HG02973 (cell line): ENCODE results near the gene DOCK8.

Experiments used
- ATAC-seq: cut with Tn5 transposase; IDR thresholded peaks from one replicate; pipeline ENCODE4 v1.9.1; 2021; ENCODE audit warnings: moderate library complexity; ENCODE audit not compliant: unreplicated experiment

DOCK8 gene

DNA sequence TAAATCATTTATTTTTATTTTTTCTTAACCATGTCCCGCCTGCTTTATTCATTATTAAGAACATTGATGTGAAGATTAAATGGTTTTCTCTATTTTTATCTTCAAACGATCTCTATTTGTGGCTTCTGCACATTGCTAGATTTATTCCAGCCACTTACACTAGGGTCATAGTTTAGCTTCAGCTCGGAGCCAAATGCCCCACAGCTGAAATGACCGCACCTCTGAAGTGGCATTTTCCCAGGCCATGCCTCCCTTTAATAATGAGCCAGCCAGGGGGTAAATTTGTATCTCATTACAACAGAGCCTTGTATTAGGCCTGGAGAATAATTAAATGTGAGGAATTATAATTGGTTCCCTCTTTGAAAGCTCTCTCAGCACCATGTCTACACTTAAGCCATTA is 89.4 kb downstream of the DOCK8 start:
- ATAC-seq = no peak

GRCh38 chr9:304519-305185 is 90.0 kb downstream of the DOCK8 start:
- ATAC-seq = no peak

GRCh38 chr9:306907-307306 is 92.2 kb downstream of the DOCK8 start:
- ATAC-seq = no peak

- ATAC-seq = no peak
Measured at GRCh38 chr9:311841-312240, 97.2 kb downstream of the DOCK8 start.

DNA sequence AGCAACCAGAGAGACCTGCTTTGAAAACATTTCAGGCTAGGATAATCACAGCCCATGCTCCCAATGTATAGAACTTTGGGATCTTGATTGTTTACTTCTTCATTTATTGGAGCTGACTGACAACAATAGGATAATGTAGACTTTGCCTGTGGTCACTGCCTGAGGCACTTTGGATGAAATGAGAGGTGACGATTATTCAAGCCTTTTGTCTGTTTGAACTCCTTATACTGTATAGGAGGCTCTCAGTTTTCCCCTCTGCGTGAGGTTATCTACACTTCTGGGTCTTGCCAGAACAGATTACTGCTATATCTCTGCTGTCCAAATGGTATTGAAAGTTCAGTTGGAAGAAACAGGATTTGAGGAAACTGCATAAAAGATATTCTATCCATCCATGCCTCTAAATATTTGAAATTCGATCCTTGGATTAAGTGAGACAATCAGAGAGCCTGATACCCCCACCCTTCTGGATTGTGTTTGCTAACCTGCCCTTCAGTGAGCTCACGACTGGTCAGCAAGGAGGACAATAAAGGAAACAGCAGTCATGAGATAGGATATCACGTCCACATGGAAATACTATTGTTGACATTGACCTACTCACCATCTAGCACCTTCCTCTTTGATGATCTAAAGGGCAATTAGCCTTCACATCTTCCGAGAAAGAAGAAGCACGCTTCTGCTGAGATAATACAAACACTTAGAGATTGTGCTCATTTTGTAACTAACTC is 98.1 kb downstream of the DOCK8 start:
- no peak for ATAC-seq

DNA sequence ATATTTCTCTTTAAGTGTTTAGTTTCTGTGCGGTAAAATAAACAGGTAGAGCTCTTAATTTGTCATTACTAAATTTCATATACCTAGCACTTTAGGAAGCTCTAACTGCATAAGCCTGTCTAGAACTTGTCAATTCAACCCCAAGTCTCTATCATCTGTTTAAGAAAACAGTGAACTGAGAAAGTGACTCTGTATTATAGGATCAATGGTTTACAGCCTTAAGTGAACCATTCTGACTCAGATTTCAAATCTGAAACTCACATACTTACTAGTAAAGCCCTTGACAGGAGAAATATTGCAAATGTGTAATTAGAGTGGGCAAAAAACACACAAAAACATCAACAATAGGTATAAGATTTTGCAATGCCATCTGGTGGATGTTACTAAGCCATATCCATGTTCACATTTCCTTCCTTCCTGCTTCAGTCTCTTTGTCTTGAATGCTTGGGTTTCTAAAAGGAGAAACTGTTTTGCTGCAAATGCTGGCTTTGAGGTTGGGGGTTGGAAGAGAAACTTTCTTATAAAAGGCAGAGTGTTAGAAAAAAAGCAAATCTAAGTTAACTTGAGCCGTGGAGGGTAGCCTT is 101.8 kb downstream of the DOCK8 start:
- no peak for ATAC-seq

DNA sequence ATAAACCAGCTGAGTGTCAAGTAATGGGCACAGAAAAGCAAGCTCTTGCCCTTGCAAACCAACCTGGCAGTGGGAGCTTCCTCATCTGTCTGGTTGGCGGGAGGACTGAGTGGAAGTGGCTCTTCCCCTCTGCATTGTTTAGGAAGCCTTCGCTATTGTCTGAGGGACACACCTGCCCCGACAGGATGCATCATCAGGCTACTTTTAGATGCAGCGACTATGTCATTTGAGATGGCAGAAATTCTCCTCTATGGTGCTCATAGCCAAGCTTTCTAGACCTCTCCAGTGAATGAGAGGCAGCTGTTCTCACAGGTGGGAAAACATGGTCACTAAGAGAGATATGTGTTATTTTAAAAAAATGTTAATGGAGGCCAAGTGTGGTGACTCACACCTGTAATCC is 104.0 kb downstream of the DOCK8 start:
- no peak for ATAC-seq

- no peak for ATAC-seq
Measured at GRCh38 chr9:324971-325370, 110.3 kb downstream of the DOCK8 start.

DNA sequence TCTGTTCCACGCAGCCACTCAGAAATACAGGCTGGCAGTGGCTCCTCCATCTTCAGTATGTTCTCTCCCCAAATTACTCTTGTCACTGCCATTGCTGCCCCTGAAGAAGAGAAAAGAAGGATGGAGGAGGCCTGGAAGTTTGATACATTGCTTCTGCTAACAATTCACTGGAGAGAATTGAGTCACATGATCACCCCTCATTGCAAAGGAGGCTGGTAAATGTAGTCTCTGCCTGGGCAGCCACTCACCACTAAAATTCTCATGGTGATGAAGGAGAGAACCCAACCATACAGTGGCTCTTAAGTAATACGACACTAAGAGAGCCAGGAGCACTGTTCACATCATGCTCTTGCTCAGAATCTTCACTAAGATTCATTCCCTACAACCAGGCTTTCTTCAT is 112.0 kb downstream of the DOCK8 start:
- ATAC-seq = no peak

- ATAC-seq = no peak
Measured at GRCh38 chr9:328453-328852, 113.8 kb downstream of the DOCK8 start.

DNA sequence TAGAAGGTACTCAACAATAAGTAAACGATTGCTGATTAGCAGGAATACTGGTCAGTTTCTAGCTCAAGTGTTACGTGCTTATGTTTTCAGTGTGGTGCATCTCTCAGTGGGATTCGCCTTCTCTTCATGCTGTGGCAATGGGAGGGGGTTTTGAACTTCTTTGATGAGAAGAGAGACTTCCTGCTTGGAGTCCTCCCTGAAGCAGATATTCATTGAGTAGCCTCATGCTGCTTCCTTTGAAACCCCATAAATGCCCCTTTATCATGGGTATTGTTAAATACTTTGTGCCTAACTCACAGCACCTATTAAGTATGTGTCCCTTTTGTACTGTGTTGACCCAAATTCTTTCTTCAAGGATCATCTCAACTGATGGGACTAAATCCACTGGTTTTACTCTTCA is 116.5 kb downstream of the DOCK8 start:
- no peak for ATAC-seq

DNA sequence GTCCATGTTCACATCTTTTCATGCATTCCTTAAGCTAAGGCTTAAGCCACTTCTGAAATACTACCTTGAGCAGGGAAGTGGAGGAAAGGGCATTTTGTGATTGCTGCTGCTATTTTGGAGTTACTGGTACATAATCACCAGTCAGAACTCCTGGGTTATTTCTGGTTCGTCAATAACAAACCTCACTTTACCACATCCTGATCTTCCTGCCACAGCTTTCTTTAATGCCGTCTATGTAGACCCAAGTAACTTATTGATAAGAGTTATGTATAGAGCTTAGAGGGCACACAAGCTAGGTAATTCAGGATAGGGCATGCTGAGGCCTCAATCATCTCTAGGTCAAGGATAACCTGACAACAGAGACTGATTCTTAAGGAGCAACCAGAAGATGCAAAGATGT is 120.7 kb downstream of the DOCK8 start:
- ATAC-seq = no peak

- ATAC-seq = no peak
Measured at GRCh38 chr9:336039-336438, 121.4 kb downstream of the DOCK8 start.

DNA sequence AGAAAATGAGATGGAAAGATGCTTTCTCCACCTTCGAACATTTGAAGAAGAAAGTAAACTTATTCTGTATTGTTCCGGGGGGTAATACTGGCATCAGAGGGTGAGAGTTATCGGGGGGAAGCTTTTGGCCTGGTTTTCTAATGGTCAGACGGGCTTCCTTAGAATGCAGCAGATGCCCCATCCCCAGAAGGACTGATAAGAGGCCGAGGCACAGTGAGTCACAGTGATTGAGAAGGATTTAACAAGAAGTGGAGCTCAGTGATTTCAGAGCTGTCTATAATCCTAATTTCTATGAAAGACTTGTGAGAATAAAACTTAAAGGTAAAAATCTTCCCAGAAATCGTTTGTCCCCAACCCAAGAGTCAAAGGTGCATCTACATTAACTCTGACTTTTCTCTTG is 123.9 kb downstream of the DOCK8 start:
- ATAC-seq = no peak

- no peak for ATAC-seq
Measured at GRCh38 chr9:341634-342421, 127.2 kb downstream of the DOCK8 start.

DNA sequence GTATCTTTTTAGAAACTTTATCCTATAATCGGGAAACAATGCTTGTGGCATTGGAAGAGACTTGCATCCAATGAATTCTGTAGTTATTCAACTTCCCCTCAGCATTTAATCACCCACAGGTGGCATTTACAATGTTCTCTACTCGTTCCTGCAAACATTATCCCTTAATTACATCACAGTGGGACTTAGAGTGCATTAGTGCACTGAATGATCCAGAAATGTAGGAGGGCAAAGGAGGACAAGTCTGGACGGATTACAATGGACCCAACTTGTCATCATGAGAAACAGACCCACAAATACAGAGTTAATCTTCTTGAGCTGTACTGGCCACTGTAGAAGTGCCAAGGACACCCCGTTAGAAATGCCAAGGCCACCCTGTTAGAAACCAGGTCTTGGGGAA is 129.1 kb downstream of the DOCK8 start:
- no peak for ATAC-seq

DNA sequence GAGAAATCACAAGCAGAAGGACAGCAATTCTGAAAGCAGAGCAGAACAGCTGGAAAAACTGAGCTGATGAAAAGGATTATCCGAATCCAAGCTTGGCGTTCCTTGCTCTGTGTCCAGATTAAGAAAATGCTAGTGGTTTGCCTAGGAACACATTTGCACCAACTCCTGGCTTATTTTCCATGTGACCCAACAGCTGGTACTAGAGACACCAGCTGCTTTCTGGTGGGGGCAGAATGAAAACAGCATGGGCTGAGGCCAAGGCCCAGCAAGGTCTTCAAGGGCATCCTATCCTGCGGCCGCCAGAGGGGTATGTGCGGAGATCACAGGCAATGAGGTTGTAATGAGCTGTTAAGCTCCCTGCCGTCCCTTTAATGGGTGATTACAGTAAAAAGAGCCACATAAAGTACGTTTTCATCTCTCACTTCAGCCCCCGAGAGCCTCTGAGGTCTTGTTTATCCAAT is 131.5 kb downstream of the DOCK8 start:
- ATAC-seq = no peak

DNA sequence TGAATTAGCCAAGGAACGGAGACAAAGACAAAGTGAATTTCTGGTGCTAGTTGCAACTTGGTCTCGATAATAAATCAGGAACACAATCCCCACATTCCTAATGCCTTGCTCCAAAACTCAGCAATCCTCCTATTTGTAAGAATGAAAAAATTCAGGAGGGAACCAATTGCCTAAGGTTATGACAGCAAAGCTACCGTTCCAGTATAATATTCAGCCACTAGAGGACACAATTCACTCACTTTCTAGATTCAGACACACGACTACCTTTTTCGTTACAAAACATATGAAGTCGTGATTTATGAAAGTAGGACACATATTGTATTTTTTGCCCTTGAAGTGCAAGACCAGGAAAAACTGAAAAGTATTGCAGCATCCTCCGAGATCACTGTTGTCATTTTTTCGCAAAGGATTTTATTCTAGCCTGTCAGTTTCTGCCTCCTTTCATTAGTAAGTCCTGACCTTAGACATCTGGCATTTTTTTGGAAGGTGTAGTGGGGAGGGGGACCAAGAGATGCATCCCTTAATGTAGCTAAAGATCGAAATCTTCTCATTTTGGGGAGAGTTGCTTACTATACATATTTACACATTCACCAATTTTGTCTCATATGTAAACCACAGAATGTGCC is 133.1 kb downstream of the DOCK8 start:
- no peak for ATAC-seq

GRCh38 chr9:350384-350783 is 135.7 kb downstream of the DOCK8 start:
- no peak for ATAC-seq

DNA sequence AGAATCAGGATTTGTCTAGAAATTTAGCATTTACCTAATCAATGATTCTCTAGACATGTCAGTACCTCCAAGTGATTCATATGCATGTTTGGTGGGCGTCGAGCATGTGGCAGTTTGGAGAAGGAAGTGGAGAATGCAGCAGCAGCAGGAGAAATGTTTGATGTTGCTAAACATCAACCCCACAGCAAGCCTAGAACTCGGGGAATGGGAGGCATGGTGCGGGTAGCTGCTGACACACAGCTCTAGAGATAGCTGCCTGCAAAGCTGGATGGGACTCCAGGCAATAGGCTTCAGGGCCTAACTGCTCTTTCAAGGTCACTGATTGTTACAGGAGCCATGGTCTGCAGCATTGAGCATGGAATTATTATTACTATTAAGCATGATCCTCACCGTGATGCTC is 137.3 kb downstream of the DOCK8 start:
- no peak for ATAC-seq

- ATAC-seq = no peak
Measured at GRCh38 chr9:353077-353476, 138.4 kb downstream of the DOCK8 start.
